CD4-positive, alpha-beta T cell treated with Interleukin-15 for 4 hours (primary cell): ENCODE measurements around the gene SQSTM1.

Experiments used
- DNase-seq: peaks from one replicate; pipeline ENCODE4 v3.0.0-alpha.2; 2020; ENCODE audit warnings: low spot score

Gene SQSTM1

DNA sequence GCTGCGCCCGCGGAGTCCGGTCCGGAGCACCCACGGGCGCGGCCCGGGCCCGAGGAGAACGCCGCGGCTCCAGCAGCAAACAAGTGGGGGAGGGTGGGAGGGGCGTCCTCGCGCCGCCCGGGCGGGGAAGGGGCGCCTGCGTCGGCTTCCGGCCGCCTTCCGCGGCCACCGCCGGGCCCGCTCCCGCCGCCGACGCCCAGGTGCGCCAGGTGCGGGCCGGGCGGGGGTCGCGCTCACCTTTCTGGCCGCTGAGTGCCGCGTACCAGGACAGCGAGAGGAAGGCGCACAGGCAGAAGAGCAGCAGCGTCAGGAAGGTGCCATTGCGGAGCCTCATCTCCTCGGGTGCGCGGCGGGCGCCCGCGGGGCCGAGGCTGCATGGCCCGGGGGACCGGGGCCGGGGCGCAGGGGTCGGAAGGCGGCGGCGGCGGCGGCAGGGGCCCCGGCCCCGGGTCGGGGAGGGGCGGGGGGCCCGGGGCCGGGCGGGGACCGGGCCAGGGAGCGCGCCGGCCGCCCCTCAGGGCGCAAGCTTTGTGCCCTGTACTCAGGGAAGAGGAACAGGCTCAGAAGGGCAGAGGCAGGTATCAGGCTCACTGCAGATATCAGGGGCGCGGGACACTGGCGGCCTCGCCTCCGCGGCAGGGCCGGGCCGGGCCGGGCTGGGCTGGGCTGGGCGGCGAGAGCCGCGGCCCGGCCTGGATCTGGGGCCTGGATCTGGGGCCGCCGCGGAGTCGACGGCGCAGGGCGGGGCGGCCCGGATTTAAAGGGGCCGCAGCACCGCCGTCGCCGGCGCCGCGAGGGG lies 14.3 kb upstream of the SQSTM1 start, which contains the start of gene MGAT4B:
Gene MGAT4B (minus strand): TSS at position 617 of the 799 bp plus-strand sequence. CDS start 283 bp downstream, at position 334.
- DNase-seq: peak; percentile 65

DNA sequence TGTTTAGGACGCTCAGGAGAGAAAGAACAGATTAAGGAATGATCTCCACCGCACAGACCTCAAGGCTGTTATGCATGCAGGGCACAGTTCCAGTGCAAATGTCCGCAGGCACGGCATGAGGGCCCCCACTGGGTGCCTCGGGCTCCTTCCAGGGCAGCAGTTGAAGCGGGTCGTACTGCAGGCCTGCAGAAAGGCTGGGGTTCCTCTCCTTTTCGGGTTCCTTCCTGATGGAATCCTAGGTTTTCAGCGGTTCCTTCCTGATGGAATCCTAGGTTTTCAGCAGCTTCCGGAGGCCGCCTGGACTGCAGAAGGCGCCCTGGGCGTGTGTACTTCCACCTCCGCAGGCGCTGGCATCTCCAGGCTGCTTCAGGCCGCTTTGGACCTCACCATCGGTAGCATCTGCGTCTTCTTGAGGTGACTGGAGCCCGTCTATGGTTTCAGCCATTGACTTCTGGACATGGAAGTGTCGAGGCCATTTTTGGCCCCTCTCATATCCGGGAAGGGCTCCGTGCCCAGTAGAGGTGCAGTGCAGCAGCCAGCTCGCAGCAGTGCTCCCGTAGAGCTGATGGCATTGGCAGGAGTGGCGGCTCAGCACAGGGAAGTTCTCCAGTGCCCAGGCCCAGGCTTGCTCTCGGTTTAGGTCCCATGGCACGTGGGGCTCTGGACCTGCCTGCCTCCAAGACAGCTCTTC lies 8.4 kb upstream of the SQSTM1 start:
- no peak for DNase-seq

- DNase-seq: no peak
These were observed 7.6 kb upstream of the SQSTM1 start for GRCh38 chr5:179812997-179813607.

DNA sequence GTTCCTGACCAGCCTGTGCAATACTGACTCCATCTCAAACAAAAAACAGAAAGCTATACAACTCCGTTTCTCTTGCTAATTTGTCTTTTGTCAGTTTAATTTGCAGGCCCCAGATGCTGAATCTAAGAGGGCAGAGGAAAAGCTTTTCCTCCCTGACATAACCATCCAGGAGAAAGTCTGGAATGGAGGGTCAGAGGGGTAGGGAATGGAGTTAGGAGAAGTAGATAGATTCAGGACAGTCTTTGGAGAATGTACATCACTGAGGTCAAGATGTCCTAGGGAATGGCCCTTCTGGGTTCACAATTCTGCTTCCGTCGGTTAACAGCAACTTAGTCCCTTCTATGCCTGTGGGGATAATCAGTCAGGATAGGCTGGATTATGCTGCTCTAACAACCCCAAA lies 6.6 kb upstream of the SQSTM1 start:
- DNase-seq: no peak

GRCh38 chr5:179815491-179816249 lies 5.0 kb upstream of the SQSTM1 start:
- no peak for DNase-seq

GRCh38 chr5:179816401-179816795 lies 4.3 kb upstream of the SQSTM1 start:
- DNase-seq: no peak

DNA sequence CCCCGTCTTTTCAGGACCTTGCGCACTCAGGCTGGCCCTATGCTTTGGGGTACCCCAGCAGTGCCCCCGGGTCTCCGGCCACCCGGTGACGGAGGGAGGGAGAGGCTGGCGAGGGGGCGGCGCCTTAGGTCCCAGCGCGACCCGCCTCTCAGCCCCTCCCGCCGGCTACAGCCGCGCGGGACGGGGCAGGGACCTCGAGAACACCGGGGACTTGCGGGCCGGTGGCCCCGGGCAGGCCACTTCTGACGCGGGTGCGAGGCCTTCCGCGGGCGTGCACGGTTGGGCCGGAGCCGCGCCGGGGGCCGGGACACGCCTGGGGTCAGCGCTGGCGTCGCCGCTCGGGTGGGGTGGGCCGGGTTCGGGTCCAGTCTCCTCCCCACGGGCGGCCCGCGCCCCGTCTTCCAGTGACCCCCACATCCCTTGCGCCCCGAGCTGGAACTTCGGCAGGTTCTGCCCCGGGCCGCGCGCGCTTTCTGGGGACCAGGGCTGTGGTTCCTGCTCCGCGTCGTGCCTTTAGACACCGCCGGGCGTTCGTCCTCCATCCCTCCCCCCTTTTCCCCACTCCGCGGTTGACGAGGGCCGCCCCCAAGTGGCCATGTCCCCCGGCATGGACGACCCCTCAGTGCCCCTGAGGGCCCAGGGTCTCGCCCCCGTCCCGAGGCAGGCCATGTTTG lies 3.8 kb upstream of the SQSTM1 start:
- no peak for DNase-seq

DNA sequence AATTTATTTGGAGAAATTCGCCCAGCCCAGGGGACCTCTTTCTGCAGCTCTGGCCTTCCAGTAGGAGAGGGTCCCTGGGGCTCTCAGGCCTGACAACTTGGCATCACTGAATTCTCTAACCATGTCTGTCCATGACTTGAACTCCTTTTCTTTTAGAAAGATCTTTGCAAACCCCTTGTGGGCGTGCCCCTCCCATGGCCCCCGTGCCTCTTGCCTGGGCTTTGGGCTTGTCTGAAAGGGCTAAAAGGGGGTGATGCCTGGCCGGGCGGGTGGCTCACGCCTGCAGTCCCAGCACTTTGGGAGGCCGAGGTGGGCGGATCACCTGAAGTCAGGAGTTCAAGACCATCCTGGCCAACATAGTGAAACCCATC lies 3.2 kb upstream of the SQSTM1 start:
- no peak for DNase-seq

- no peak for DNase-seq
These were observed 2.6 kb upstream of the SQSTM1 start for GRCh38 chr5:179817890-179818745.

DNA sequence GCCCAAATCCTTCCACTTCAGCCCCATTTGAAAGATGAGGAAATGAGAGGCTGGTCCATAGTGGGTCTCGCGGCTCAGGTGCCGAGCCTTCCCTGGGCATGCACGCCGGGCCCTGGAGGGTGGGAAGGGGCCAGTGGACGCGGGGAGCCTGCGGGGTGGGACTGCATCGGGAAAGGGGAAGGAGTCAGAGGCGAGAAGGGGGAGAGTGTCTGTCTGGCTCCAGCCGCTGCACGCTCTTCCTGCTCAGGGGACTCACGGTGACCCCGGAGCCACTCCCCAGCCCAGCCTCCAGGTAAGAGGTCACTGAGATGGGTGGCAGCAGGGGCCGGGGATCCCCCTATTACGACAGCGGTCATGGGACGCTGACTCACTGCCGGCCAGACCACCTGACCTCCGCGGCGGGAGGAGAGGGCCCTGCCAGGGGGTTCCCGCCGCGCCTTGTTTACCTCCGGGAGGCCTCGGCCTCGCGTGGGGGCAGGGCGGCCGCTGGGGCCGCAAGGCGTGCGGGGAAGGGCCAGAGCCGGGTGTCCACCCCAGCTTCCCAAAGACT lies 1.9 kb upstream of the SQSTM1 start:
- DNase-seq: peak; percentile 91

DNA sequence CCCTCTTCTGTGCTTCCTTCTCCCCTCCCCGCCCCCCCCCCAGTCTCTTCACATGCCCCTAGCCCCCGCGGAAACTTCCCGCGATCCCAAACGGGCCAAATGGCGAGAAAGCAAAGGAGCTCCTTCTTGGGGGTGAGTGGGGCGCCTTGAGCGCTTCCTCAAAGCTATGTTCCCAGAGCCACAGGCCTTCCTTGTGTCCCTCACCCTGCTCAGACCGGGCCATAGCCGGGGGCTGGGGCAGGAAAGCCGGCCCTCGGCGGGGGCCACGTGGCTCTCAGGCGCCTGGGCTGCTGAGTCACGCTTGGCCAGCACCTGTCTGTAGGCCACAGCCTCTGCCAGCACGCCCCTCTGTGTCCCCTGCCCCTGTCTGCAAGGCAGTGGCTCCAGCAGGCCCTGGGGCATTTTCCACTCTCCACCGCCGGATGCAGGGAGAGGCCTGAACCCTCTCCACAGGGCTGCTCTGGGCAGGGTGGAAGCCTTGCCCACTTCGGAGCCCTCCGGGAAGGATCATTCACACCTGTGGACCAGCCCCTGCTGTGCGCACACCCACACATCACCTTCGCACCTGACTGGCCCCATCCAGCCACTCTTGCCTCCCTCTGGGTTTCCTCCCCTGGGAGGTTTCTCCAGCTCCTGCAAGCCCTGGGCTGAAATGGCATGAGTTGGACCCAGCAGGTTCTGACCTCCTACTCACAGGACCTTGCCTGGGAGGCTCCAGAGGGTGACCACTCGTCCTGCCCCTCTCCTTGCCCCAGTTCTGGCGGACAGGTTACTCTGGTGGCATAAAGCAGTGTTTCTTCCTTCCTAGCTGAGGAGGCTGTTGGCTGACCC lies 1.2 kb upstream of the SQSTM1 start:
- peak; percentile 31 for DNase-seq

DNA sequence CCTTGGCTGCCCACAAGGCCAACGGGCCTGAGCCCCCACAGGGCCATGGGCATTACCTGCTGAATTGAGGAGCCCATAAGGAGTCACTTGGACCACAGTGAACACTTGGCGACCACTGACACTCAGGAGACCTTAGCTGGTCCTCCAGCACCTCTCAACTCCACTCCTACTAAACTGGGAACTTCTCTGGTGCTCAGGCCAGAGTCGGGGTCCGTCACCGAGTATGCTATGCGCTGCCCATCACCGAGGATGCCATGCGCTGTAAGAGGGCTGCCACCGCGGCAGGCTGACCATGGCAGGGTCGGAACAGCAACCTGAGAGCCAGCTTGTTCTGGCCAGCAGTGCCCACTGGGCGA lies 600 bp upstream of the SQSTM1 start:
- DNase-seq: no peak

- peak; percentile 90 for DNase-seq
These were observed 773 bp downstream of the SQSTM1 start for GRCh38 chr5:179821298-179822058.

DNA sequence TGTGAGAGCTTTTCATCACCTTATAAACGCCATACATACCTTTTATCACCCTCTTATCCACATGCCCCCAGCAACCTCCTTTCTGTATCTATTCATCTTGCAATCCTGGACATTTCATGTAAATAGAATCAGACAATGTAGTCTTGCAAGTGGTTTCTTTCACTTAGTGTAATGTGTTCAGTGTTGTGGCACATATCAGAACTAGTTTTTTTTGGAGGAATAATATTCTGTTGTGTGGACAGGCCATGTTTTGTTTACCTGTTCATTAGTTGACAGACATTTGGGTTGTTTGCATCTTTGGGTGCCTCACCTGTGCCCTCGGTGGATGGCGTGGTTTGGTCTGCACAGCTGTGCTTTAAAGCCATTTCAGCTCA lies 1.3 kb downstream of the SQSTM1 start:
- DNase-seq: no peak

DNA sequence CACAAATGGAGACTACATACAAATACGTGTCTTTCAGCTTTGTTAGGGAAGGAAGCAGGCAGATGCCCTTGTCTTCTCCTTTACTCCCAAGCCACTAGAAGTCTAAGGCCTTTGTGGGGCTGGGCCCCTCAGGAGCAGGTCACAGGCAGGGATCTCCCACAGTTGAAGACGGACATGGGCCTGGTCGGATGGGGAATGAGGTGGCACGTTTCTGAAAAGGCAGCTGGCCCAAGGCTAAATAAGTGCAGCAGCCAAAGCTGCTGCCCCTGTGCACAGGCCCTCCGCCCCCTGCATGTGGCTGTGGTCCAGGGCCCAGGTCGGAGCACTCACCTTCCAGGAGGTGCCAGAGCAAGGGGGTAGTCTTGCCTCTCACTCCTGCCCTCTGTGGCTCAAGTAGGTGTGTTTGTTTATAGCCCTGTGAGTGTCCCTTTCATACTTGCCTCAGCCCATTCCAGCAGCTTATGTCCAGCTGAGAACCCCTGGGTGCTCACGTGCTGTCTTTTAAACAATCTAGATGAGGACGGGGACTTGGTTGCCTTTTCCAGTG lies 1.8 kb downstream of the SQSTM1 start:
- DNase-seq: no peak

GRCh38 chr5:179823937-179824744 lies 3.4 kb downstream of the SQSTM1 start:
- no peak for DNase-seq

- DNase-seq: no peak
These were observed 4.0 kb downstream of the SQSTM1 start for GRCh38 chr5:179824745-179825112.

DNA sequence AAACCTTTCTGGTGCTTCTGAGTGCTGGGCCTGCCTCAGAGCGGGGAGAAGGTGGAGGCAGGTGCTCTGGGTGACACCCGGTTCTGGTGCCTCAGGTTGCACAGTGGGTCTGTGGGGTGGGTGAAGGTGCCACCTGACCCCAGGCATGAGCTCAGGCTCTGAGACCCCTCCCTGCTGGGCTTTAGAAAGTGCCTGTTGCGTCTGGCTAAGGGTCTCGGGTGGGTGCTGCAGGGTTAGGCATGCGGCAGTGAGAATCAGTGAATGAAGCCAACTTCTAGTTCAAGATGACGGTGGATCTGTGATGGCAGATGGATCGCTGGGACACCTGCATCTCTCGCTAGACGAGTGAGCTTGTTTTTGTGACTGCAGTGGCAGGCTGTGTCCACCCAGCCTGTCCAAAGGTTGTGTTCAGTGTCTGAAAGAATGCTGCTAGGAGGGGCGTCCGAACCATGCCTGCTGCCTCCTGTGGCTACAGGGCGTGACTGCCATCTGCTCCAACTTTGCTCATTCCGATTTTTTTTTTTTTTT lies 5.0 kb downstream of the SQSTM1 start:
- no peak for DNase-seq
